ENCODE data around the gene PITPNC1. TPM values are rescaled to one million over a fixed set of nuclear protein-coding genes. Genes with fewer than 3 reads are reported as not detected.
"Not testable (repeated sequence)": the region's sequence is repeated elsewhere in the genome, so short reads cannot be mapped to it uniquely, and the experiment has no call there.

Gene PITPNC1
- total RNA-seq, 4 donors from 2014 or later = 1.6 to 6.0 (median 3.2) TPM

DNA sequence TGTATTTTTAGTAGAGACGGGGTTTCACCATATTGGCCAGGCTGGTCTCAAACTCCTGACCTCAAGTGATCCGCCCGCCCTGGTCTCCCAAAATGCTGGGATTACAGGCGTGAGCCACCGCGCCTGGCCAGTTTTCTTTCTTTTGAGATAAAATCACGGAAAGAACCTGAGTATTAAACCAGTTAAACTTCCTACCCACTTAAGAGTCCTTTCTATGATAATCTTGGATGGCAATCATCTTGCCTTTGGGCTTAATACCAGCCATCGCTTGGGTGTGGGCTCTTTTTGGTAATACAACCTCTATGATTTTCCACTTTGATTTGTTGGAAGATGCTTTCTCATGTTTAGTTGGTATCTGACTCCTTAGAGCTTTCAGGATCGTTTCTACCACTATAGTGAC, 24.0 kb downstream of the PITPNC1 start:
- no peaks in the 10 kb centered on the region for H3K9me3 ChIP-seq
- no peaks in the 10 kb centered on the region for H3K27me3 ChIP-seq
- no peak overlapping the region for H3K4me3 ChIP-seq
- WGBS = 71% methylated on average over 9 of the region's 9 CpGs
- TF ChIP-seq POLR2A (IDR thresholded peaks at IDR 0.05) (no peak), CTCF (IDR thresholded peaks at IDR 0.05) (no peak), EP300 (IDR thresholded peaks at IDR 0.05) (no peak), POLR2AphosphoS5 (IDR thresholded peaks at IDR 0.05) (no peak)
- no peak overlapping the region for H3K27ac ChIP-seq
- H3K4me1 ChIP-seq = no peaks in the 10 kb centered on the region
- no peak for DNase-seq (ENCODE audit: low spot score in 2 of 2)
- no peaks in the 10 kb centered on the region for H3K36me3 ChIP-seq

DNA sequence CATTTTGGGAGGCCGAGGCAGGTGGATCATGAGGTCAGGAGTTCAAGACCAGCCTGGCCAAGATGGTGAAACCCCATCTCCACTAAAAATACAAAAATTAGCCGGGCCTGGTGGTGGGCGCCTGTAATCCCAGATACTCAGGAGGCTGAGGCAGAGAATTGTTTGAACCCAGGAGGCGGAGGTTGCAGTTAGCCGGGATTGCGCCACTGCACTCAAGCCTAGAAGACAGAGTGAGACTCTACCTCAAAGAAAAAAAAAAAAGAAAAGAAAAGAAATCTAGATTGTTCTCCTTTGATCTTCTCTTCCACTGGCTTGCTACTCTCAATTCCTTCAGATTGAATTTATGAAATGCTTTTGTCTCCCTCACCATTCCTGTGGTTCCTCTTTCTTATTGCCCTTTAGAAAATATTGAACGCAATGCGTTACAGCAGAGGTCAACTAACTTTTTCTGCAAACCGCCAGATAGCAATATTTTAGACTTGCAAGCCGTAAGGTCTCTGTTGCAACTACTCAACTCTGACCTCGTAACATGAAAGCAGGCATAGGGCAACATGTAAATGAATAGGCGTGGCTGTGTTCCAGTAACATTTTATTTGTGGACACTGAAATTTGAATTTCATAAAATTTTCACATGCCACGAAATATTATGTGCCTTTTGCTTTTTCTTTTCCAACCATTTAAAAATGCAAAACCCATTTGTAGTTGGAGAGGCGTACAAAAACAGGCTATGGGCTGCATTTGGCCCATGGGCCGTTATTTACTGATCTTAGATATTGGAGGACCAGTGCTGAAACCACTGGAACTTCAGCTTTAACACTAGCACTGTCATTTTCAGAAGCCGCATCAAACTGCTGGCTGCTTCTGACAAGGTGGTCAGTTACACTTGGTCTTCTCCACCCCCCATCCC, 24.8 kb downstream of the PITPNC1 start:
- Histone ChIP-seq H3K4me3 (no peak overlapping the region), H3K27me3 (no peaks in the 10 kb centered on the region), H3K27ac (no peak overlapping the region), H3K4me1 (no peaks in the 10 kb centered on the region), H3K36me3 (no peaks in the 10 kb centered on the region), H3K9me3 (no peaks in the 10 kb centered on the region)
- TF ChIP-seq EP300 (IDR thresholded peaks at IDR 0.05) (no peak), POLR2A (IDR thresholded peaks at IDR 0.05) (no peak), POLR2AphosphoS5 (IDR thresholded peaks at IDR 0.05) (no peak)
- no peak for DNase-seq (ENCODE audit: low spot score in 2 of 2)
- 91% methylated on average over 16 of the region's 16 CpGs for WGBS

DNA sequence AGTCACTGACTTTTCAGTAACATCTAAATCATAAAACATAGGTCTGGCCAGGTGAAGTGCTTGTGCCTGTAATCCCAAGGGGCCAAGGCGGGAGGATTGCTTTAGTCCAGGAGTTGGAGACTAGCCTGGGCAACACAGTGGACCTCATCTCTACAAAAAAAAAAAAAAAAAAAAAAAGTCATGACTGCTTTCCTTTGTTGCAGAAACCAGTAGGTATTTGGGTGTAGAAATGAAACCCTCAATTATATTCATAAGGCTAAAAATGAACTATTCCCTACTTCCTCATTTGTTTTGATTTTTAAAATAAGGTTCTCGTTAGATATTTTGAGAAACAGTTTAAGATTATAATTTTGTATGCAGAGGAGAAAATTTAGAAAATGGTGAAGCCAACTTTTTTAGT, 26.0 kb downstream of the PITPNC1 start:
- WGBS = 94% methylated on average over 2 of the region's 2 CpGs
- no peaks in the 10 kb centered on the region for H3K36me3 ChIP-seq
- TF ChIP-seq POLR2AphosphoS5 (IDR thresholded peaks at IDR 0.05) (no peak), CTCF (IDR thresholded peaks at IDR 0.05) (no peak)
- DNase-seq (ENCODE audit: low spot score in 2 of 2) = no peak
- no peaks in the 10 kb centered on the region for H3K27me3 ChIP-seq
- H3K27ac ChIP-seq = no peak overlapping the region
- H3K4me1 ChIP-seq = no peaks in the 10 kb centered on the region
- no peak overlapping the region for H3K4me3 ChIP-seq
- H3K9me3 ChIP-seq = no peaks in the 10 kb centered on the region

GRCh38 chr17:67403483-67403882, 26.4 kb downstream of the PITPNC1 start:
- Histone ChIP-seq H3K4me1 (no peaks in the 10 kb centered on the region), H3K9me3 (no peaks in the 10 kb centered on the region), H3K27ac (no peak overlapping the region), H3K4me3 (no peak overlapping the region), H3K36me3 (no peaks in the 10 kb centered on the region), H3K27me3 (no peaks in the 10 kb centered on the region)
- no peak for DNase-seq (ENCODE audit: low spot score in 2 of 2)
- WGBS = 89% methylated on average over 6 of the region's 6 CpGs
- TF ChIP-seq CTCF (IDR thresholded peaks at IDR 0.05) (no peak), POLR2A (IDR thresholded peaks at IDR 0.05) (no peak), POLR2AphosphoS5 (IDR thresholded peaks at IDR 0.05) (no peak), EP300 (IDR thresholded peaks at IDR 0.05) (no peak)

- not testable (repeated sequence) for DNase-seq (ENCODE audit: low spot score in 2 of 2); H3K27me3 ChIP-seq; H3K9me3 ChIP-seq; H3K36me3 ChIP-seq; H3K27ac ChIP-seq; H3K4me3 ChIP-seq; H3K4me1 ChIP-seq
- WGBS = 68% methylated on average over 3 of the region's 3 CpGs
These were observed 31.4 kb downstream of the PITPNC1 start for GRCh38 chr17:67408455-67408830.

DNA sequence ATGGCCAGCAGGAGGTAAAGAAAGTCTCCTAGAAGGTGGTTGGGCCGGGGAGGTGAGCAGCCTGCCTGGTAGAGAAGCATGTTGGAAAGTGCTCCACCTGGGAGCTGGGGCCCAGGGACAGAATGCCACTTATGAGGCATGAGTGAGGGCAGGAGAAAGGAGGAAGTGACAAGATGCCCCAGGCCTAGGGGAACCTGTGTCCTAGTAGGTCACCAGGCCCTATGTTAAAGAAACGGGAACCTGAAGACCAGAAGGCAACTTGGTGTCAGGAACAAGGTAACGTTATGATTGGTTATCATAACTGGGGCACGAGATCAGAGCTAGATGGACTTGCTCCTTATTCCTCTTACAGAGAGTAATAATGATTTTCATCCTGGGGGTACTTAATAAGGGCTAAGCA, 34.3 kb downstream of the PITPNC1 start:
- H3K9me3 ChIP-seq = no peaks in the 10 kb centered on the region
- no peak overlapping the region for H3K27ac ChIP-seq
- DNase-seq (ENCODE audit: low spot score in 2 of 2) = no peak
- no peaks in the 10 kb centered on the region for H3K36me3 ChIP-seq
- no peak overlapping the region for H3K4me3 ChIP-seq
- TF ChIP-seq EP300 (IDR thresholded peaks at IDR 0.05) (no peak), POLR2A (IDR thresholded peaks at IDR 0.05) (no peak), POLR2AphosphoS5 (IDR thresholded peaks at IDR 0.05) (no peak), CTCF (IDR thresholded peaks at IDR 0.05) (no peak)
- WGBS = 95% methylated on average over 4 of the region's 4 CpGs
- H3K27me3 ChIP-seq = no peaks in the 10 kb centered on the region
- H3K4me1 ChIP-seq = no peaks in the 10 kb centered on the region

Measured in suprapubic skin (tissue), 4 donors.